ENCODE measurements around the gene EPC1.

The EPC1 gene

DNA sequence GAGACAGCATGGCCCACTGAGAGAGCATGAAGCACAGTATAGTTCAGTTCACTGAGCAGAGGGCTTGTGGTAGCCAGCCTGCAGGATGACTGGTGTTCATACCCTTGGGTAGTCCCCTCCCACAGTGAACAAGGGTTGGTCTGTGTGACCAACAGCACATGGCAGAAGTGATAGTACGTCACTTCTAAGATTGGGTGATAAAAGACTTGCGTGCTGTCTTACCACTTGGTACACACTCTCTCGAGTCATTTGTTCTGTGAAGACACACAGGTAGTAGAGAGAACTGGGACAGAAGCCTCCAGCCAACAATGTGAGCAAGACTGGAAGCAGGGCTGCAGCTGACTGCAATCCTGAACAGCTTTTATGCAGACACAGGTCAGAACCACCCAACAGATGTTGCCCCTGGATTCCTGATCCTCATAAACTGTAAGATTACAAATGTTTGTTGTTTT is 14.6 kb downstream of the EPC1 start:
- no peak overlapping the region for H3K4me3 ChIP-seq (ENCODE audit: low read depth, low read length)
- TF ChIP-seq, protein P1, sequence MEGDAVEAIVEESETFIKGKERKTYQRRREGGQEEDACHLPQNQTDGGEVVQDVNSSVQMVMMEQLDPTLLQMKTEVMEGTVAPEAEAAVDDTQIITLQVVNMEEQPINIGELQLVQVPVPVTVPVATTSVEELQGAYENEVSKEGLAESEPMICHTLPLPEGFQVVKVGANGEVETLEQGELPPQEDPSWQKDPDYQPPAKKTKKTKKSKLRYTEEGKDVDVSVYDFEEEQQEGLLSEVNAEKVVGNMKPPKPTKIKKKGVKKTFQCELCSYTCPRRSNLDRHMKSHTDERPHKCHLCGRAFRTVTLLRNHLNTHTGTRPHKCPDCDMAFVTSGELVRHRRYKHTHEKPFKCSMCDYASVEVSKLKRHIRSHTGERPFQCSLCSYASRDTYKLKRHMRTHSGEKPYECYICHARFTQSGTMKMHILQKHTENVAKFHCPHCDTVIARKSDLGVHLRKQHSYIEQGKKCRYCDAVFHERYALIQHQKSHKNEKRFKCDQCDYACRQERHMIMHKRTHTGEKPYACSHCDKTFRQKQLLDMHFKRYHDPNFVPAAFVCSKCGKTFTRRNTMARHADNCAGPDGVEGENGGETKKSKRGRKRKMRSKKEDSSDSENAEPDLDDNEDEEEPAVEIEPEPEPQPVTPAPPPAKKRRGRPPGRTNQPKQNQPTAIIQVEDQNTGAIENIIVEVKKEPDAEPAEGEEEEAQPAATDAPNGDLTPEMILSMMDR (IDR thresholded peaks at IDR 0.05; ENCODE audit: borderline replicate concordance, insufficient read depth, low read depth, low read length) = no peak

DNA sequence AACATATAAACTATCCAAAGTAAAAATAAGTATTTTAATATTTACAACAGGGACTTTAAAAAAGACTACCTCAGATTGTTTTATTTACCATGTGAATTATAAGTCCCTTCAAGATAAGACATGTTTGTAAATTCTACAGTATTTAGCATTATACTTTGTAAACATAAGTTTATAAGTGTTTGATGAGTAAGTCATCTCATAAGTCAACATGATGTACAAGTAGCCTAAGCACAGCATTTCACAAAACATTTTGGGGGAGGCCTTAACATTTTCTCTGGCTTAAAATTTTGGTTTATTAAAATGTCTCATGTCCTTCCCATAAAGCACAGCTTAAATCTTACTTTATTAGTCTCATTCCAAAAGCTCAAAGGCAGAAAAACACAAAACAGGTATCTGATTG is 15.4 kb downstream of the EPC1 start:
- no peak overlapping the region for H3K4me3 ChIP-seq (ENCODE audit: low read depth, low read length)
- TF ChIP-seq, protein P1 (IDR thresholded peaks at IDR 0.05; ENCODE audit: borderline replicate concordance, insufficient read depth, low read depth, low read length) = no peak

DNA sequence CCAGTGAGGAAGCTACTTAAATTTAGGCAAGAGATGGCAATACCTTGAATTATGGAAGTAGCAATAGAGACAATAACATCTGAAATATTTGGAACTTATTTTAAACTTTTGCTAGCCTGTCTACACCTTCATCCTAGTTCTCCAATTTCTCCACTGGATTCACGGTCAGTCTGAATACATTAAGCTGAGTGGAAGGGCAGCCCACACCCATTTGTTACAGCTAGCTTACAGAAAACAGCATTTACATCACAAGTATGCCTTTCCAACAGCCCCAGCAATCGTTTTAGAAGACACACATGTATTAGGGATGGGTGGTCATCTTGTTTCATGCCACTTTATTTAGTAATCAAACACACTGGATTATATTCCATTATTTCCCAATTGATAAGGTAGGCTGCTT is 16.7 kb downstream of the EPC1 start:
- H3K4me3 ChIP-seq (ENCODE audit: low read depth, low read length) = no peak overlapping the region
- TF ChIP-seq, protein P1 (IDR thresholded peaks at IDR 0.05; ENCODE audit: borderline replicate concordance, insufficient read depth, low read depth, low read length) = no peak

DNA sequence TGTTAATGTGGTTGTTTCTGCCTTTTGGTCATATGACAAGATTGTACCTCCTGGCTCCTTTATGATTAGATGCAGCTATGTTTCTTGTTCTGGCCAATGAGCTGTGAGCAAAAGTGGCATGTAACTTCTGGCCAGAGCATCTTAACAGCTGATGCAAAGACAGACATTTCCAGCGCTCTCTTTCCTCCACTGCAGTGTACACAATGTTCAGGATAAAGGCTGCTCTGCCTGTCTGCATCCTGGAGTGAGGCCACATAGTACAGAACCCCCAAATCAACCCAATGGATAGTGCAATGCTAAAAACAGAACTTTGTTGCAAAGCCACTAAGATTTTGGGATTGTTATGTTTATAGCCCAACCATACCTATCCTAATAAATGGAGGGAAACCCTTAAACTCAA is 17.9 kb downstream of the EPC1 start:
- H3K4me3 ChIP-seq (ENCODE audit: low read depth, low read length) = no peak overlapping the region
- TF ChIP-seq, protein P1 (IDR thresholded peaks at IDR 0.05; ENCODE audit: borderline replicate concordance, insufficient read depth, low read depth, low read length) = no peak

DNA sequence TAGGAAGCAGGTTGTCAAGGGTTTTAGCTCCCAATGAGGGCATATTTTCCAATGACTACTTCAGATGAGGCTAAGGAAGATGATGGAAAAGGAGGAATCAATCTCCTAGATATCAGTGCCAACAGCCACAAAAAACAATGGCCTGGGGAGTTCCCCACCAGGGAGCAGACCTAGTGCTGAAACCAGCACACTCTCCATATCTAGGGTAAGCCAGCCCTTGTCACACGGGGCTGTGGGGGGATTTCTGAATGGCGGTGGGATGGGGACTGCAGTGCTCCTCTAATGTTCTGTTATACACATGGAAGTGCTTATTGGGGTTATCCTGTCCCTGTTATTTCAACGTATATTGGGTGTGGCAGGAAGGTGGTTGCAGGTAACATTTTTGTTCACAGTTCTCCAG is 18.5 kb downstream of the EPC1 start:
- no peak overlapping the region for H3K4me3 ChIP-seq (ENCODE audit: low read depth, low read length)
- TF ChIP-seq, protein P1 (IDR thresholded peaks at IDR 0.05; ENCODE audit: borderline replicate concordance, insufficient read depth, low read depth, low read length) = no peak

DNA sequence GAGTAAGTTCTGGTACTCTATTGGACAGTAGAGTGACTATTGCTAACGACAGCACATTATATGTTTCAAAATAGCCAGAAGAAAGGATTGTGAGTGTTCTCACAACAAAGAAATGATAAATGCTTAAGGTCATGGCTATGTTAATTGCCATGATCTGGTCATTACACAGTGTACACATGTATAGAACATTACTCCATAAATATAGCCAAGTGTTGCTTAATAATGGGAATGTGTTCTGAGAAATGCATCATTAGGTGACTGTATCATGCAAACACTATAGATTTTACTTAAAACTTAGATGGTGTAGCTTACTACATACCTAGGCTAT is 19.6 kb downstream of the EPC1 start:
- TF ChIP-seq, protein P1 (IDR thresholded peaks at IDR 0.05; ENCODE audit: borderline replicate concordance, insufficient read depth, low read depth, low read length) = no peak
- H3K4me3 ChIP-seq (ENCODE audit: low read depth, low read length) = no peak overlapping the region

DNA sequence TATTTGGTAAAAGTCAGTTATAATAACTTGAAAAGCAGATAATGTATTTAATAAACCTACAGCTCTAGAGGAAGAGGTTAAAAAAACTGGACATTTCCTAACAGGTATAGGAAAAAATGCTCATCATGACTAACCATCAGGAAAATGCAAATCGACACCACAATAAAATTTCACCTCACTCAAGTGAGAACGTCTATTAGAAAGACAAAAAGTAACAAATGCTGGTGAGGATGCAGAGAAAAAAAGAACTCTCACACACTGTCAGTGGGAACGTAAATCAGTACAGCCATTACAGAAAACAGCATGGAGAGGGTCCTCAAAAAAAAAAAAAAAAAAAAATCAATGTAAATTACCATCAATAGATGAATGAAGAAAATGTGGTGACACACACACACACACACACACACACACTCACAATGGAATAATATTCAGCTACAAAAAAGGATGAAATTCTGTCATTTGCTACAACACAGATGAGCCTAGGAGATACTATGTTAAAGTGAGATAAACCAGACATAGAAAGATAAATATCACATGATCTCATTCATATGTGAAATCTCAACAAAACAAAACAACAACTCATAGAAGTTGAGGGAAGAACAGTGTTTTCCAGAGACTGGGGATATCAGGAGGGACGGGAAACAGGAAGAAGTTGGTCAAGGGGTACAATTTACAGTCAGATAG is 20.1 kb downstream of the EPC1 start:
- TF ChIP-seq, protein P1 (IDR thresholded peaks at IDR 0.05; ENCODE audit: borderline replicate concordance, insufficient read depth, low read depth, low read length) = no peak
- H3K4me3 ChIP-seq (ENCODE audit: low read depth, low read length) = no peak overlapping the region
